Hepatocyte (in vitro differentiated cells): Measurements from ENCODE around the gene ME2. TPM values are rescaled to one million over a fixed set of nuclear protein-coding genes. Genes with fewer than 3 reads are reported as not detected.

Experiments used
- DNase-seq: peaks from one replicate; pipeline ENCODE4 v3.0.0-alpha.2; 2016; ENCODE audit warnings: low spot score
- H2AFZ ChIP-seq: fragments of 200-600 bp; sonication (generic); 2 replicates; pipeline ENCODE4 v1.6.0; 2016; ENCODE audit warnings: antibody characterized with exemption, mild to moderate bottlenecking
- H3K27ac ChIP-seq: fragments of 200-600 bp; sonication (generic); 2 replicates; pipeline ENCODE4 v1.5.1; 2016; ENCODE audit warnings: mild to moderate bottlenecking
- H3K27me3 ChIP-seq: fragments of 200-600 bp; sonication (generic); 2 replicates; pipeline ENCODE4 v1.6.1; 2016
- H3K36me3 ChIP-seq: fragments of 200-600 bp; sonication (generic); replicated peaks from 2 replicates; pipeline ENCODE4 v1.5.1; 2016; ENCODE audit warnings: low read depth; ENCODE audit not compliant: insufficient read depth
- H3K4me1 ChIP-seq: fragments of 200-600 bp; sonication (generic); 2 replicates; pipeline ENCODE4 v1.5.1; 2016; ENCODE audit warnings: mild to moderate bottlenecking, moderate library complexity; ENCODE audit not compliant: insufficient read depth
- H3K4me2 ChIP-seq: fragments of 200-600 bp; sonication (generic); 2 replicates; pipeline ENCODE4 v1.6.0; 2016
- H3K4me3 ChIP-seq: fragments of 200-600 bp; sonication (generic); 2 replicates; pipeline ENCODE4 v1.5.1; 2016; ENCODE audit warnings: mild to moderate bottlenecking
- H3K79me2 ChIP-seq: fragments of 200-600 bp; sonication (generic); 2 replicates; pipeline ENCODE4 v1.6.0; 2017; ENCODE audit warnings: mild to moderate bottlenecking
- H3K9me2 ChIP-seq: fragments of 200-600 bp; sonication (generic); replicated peaks from 2 replicates; pipeline ENCODE4 v1.6.0; 2017; ENCODE audit warnings: mild to moderate bottlenecking; ENCODE audit not compliant: insufficient read depth
- H3K9me3 ChIP-seq: fragments of 200-600 bp; sonication (generic); 2 replicates; pipeline ENCODE4 v1.5.1; 2016; ENCODE audit warnings: low read depth, mild to moderate bottlenecking
- H4K20me1 ChIP-seq: fragments of 200-600 bp; sonication (generic); 2 replicates; pipeline ENCODE4 v1.6.0; 2016; ENCODE audit warnings: mild to moderate bottlenecking; ENCODE audit not compliant: insufficient read depth, poor library complexity, severe bottlenecking
- EZH2 ChIP-seq: fragments of 200-600 bp; sonication (generic); IDR thresholded peaks from 2 replicates; pipeline ENCODE4 v1.6.1; 2016; ENCODE audit warnings: antibody characterized with exemption, mild to moderate bottlenecking, borderline replicate concordance
- EZH2phosphoT487 ChIP-seq: fragments of 200-600 bp; sonication (generic); IDR thresholded peaks from one replicate; pipeline ENCODE4 v1.6.1; 2018; ENCODE audit warnings: antibody characterized with exemption, mild to moderate bottlenecking, low read depth, moderate library complexity; ENCODE audit not compliant: unreplicated experiment, severe bottlenecking
- WGBS: methylation state at CpG from one replicate; pipeline ENCODE4 v1.1.6; 2016; ENCODE audit warnings: low lambda C conversion rate; ENCODE audit errors: missing lambda C conversion rate; 5-methylcytosine and 5-hydroxymethylcytosine counted together
- polyA plus RNA-seq: library from polyadenylated mRNA; unstranded; fragments of >200 nt; fragmentation: Nextera tagmentation; extraction: Ambion mirVana; gene quantifications from 2 replicates; pipeline ENCODE4 v1.2.1, GENCODE V29; 2016
- total RNA-seq: library from RNA; depleted of rRNA; stranded (reverse); fragments of >200 nt; gene quantifications from 2 replicates; pipeline ENCODE4 v1.2.3, GENCODE V29; 2014
- TF ChIP-seq, protein P1 (sequence below): fragments of 200-600 bp; sonication (generic); IDR thresholded peaks from 2 replicates; pipeline ENCODE4 v1.5.1; 2016; ENCODE audit warnings: antibody characterized with exemption, mild to moderate bottlenecking; ENCODE audit not compliant: poor library complexity

The ME2 gene
- total and polyA plus RNA-seq, 2 experiments from 2014 or later: 33.6 to 45.8 TPM

DNA sequence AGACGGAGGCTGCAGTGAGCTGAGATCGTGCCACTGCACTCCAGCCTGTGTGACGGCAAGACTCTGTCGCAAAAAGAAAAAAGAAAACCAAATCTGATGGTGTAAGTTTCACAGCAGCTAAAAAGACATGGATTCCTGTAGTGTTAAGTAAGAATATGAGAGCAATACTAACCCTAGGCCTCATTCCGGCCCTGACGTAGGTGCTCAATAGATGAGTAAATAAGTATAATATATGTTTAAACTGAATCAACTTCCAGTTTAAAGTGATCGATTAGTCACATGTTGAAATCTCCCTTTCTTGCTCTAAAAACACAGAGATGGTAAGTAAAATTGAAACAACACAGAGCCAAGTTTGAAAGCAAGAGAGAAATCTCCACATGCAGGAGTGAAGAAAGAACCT, 8.0 kb downstream of the ME2 start:
- no peaks in the 10 kb centered on the region for H3K36me3 ChIP-seq
- H4K20me1 ChIP-seq: no peaks in the 10 kb centered on the region
- peaks cover 97% of the 10 kb centered on the region for H3K79me2 ChIP-seq
- TF ChIP-seq EZH2phosphoT487 (no peak), EZH2 (no peak)
- TF ChIP-seq, protein P1, sequence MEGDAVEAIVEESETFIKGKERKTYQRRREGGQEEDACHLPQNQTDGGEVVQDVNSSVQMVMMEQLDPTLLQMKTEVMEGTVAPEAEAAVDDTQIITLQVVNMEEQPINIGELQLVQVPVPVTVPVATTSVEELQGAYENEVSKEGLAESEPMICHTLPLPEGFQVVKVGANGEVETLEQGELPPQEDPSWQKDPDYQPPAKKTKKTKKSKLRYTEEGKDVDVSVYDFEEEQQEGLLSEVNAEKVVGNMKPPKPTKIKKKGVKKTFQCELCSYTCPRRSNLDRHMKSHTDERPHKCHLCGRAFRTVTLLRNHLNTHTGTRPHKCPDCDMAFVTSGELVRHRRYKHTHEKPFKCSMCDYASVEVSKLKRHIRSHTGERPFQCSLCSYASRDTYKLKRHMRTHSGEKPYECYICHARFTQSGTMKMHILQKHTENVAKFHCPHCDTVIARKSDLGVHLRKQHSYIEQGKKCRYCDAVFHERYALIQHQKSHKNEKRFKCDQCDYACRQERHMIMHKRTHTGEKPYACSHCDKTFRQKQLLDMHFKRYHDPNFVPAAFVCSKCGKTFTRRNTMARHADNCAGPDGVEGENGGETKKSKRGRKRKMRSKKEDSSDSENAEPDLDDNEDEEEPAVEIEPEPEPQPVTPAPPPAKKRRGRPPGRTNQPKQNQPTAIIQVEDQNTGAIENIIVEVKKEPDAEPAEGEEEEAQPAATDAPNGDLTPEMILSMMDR: no peak
- H3K4me3 ChIP-seq: no peak overlapping the region
- H3K27ac ChIP-seq: no peak overlapping the region
- no peak for DNase-seq
- H3K4me1 ChIP-seq: no peaks in the 10 kb centered on the region
- no peak overlapping the region for H3K4me2 ChIP-seq
- H2AFZ ChIP-seq: no peak overlapping the region
- H3K9me2 ChIP-seq: no peaks in the 10 kb centered on the region
- no peaks in the 10 kb centered on the region for H3K27me3 ChIP-seq
- WGBS: 96% methylated on average over 7 of the region's 7 CpGs
- H3K9me3 ChIP-seq: no peaks in the 10 kb centered on the region

DNA sequence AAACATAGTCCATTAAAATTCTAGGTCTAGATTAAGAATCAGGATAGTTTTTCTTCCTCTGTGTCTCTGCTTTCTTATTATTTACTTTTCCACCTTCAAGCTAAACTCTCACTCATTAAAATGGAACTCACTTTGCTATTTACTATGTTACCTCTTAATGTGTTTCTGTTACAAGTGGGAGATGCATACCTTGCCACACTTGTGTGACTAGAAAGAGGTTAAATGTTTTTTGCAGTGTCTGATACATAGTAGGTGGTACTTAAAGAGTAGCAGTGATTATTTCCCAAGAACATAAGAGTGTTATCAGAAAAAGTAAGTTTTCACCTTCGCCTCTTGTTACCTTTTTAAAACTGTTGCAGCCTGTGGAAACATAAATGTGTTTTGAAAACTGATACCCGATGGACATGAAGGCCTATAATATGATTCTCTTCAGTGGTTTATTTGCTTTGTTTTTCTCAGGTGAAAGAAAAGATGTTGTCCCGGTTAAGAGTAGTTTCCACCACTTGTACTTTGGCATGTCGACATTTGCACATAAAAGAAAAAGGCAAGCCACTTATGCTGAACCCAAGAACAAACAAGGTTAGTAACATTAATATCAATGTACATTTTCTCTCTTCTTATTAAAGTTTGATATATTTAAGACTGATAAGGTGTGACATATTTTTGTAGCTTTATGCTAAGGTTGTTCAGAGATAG, 16.6 kb downstream of the ME2 start:
- H3K4me3 ChIP-seq: no peak overlapping the region
- H3K4me2 ChIP-seq: no peak overlapping the region
- 77% methylated on average over 4 of the region's 4 CpGs for WGBS
- H3K4me1 ChIP-seq: no peaks in the 10 kb centered on the region
- no peak overlapping the region for H2AFZ ChIP-seq
- no peak overlapping the region for H3K27ac ChIP-seq
- no peaks in the 10 kb centered on the region for H3K9me3 ChIP-seq
- no peaks in the 10 kb centered on the region for H3K9me2 ChIP-seq
- no peaks in the 10 kb centered on the region for H3K36me3 ChIP-seq
- H3K79me2 ChIP-seq: peaks cover 31% of the 10 kb centered on the region
- H3K27me3 ChIP-seq: no peaks in the 10 kb centered on the region
- no peak for DNase-seq
- no peaks in the 10 kb centered on the region for H4K20me1 ChIP-seq
- TF ChIP-seq EZH2phosphoT487 (no peak), EZH2 (no peak)
- TF ChIP-seq, protein P1: no peak

DNA sequence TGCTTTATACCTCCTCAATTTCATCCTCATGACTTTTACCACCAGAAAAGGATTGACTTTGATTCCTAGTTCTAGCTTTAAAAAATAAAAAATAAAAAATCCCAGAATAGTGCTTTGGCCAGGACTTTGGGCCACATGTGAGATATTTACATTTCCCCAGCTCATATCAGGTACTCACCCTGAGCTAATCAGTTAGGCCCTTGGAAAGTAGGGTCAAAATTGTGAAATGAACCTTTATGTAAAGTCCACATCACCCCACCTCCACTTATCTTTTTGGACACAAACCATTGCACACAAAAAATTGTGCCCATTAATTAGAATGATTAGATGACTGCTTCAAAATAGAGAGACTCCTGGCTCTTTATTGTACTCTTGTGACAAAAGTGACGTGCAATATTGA, 17.2 kb downstream of the ME2 start:
- H3K9me3 ChIP-seq: no peaks in the 10 kb centered on the region
- H3K4me3 ChIP-seq: no peak overlapping the region
- TF ChIP-seq EZH2 (no peak), EZH2phosphoT487 (no peak)
- TF ChIP-seq, protein P1: no peak
- no peak overlapping the region for H2AFZ ChIP-seq
- no peak overlapping the region for H3K4me2 ChIP-seq
- no peaks in the 10 kb centered on the region for H4K20me1 ChIP-seq
- no peaks in the 10 kb centered on the region for H3K36me3 ChIP-seq
- 82% methylated on average over 1 of the region's 1 CpG for WGBS
- H3K4me1 ChIP-seq: no peaks in the 10 kb centered on the region
- no peaks in the 10 kb centered on the region for H3K9me2 ChIP-seq
- no peak overlapping the region for H3K27ac ChIP-seq
- H3K79me2 ChIP-seq: peaks cover 30% of the 10 kb centered on the region
- no peak for DNase-seq
- H3K27me3 ChIP-seq: no peaks in the 10 kb centered on the region
